GM20000 (cell line): ENCODE data around the gene USP53.

Source experiments
- DNase-seq: peaks from one replicate; pipeline ENCODE4 v3.0.0; 2012; ENCODE audit warnings: low spot score
- CTCF ChIP-seq: IDR thresholded peaks from 2 replicates; pipeline ENCODE4 v1.5.1; 2012; ENCODE audit warnings: mild to moderate bottlenecking, control low read depth; ENCODE audit errors: extremely low read depth, missing control alignments

Gene USP53

DNA sequence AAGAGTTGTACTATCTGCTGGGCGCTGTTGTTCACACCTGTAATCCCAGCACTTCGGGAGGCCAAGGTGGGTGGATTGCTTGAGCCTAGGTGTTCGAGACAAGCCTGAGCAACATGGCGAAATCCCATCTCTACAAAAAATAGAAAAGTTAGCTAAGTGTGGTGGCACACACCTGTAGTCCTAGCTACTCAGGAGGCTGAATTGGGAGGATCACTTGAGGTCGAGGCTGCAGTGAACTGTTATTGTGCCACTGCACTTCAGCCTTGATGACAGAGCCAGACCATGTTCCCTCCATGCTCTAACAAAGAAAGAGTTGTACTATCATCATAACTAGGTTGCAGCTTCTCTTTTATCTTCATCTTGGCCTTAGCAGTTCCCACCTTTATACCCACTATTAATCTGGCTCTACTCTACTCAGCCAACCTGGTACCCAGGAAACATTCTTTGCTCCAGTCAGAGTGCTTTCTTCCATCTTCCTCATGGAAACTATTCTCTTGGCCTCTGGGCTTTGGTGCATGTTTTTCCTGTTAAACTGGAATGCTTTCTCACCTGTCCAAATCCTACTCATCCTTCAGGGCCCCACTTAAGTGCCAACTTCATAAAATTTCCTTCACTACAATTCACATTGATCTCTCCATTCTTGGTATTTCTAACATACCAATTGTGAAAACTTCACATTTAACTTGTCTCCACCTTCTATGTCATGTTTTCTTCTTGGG is 91.2 kb downstream of the USP53 start:
- DNase-seq: no peak
- TF ChIP-seq CTCF: no peak

- DNase-seq: no peak
- TF ChIP-seq CTCF: no peak
Measured at GRCh38 chr4:119304431-119304830, 91.9 kb downstream of the USP53 start.

DNA sequence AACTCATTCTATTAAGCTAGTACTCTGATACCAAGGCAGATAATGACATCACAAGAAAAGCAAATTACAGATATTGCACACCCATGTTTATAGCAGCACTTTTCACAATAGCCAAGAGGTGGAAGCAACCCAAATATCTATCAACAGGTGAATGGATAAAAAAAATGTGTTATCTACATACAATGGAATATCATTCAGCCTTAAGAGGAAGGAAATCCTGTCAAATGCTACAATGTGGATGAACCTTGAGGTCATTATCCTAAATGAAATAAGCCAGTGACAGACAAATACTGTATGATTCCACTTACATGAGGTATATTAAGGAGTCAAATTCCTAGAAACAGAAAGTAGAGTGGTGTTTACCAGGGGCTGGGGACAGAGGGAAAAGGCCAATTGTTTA is 95.1 kb downstream of the USP53 start:
- TF ChIP-seq CTCF: no peak
- DNase-seq: no peak

DNA sequence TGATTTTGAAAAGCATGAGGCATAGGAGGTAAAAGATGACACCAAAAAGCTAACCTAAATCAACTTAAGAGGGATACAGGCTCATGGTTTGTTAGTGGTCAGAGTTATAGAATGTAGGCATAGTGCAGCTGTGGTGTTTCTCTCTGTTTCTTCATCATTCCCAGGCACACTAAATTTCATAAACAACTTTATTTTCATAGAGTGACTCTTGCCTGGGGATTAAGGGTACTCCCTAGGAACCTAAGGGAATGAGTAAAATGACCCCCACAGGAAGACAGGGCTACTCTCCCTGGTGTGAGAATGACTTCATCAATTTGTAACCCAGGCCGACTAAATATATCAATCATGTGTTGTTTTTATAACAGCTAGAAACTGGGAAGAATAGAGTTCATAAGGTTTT is 98.3 kb downstream of the USP53 start:
- TF ChIP-seq CTCF: no peak
- DNase-seq: no peak

GRCh38 chr4:119313237-119313636 is 100.7 kb downstream of the USP53 start:
- no peak for DNase-seq
- no peak for TF ChIP-seq CTCF

DNA sequence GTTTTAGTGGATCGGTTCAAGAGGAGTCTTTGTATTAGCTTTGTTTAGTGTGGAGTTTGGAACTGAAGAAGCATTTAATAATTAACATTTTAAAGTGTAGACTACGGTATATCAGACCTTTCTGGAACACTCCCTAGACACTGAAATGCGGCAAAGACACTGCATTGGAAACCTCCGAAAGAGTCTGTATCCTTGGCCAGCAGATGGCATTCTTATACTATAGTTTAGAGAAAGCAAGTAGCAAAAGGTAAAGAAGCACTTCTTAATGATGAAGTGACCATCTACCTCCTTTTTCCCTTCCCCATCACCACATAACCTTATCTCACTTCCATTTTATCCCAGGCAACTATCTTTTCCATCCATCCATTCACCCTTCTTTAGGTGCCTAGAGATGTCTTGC is 101.8 kb downstream of the USP53 start:
- TF ChIP-seq CTCF: peak; percentile 10
- peak; percentile 12 for DNase-seq

DNA sequence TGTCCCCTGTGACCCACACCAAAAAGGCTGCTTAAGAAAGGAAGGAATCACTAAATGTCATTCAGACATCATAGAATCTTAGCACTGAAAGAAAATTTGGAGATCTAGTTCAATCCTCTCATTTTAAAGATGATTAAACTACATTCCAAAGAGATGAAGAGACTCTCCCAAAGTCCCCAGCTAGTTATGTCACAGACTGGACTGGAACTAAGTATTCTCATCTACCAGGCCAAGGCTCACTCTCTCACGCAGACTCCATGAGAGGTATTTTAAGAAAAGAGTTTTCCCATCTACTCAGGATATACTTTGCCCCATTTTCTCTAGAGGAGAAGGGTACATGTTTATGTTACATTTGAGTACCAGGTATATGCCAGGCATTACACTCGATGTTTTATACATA is 102.5 kb downstream of the USP53 start:
- DNase-seq: no peak

More for the DNA sequence above, 102.5 kb downstream of the USP53 start:
- TF ChIP-seq CTCF: no peak
